ENCODE results near the gene AGBL4.

Gene AGBL4

DNA sequence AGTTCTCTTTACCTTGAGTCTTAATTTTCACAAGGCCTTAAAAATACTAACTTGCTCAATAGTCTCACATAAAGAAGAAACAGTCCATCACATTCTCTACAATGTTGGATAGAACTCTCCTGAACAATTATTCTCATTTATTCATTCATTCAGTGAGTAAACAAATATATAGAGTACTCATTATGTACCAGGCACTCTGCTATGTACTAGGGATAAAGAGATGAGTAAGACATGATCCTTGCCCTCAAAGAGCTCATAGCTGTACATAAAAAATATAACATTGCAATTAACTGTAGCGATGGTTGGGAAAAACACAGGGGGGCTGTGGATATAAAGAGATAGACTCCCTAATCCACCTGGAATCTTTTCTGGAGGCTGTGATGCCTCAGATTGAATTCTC, 660.1 kb downstream of the AGBL4 start:
- DNase-seq = no peak
- Histone ChIP-seq H3K9me3 (ENCODE audit: severe bottlenecking) (peaks cover 3% of the 10 kb centered on the region), H3K27ac (no peak overlapping the region), H3K36me3 (no peaks in the 10 kb centered on the region), H3K4me3 (ENCODE audit: low read depth, low read length) (no peak overlapping the region), H3K27me3 (ENCODE audit: insufficient read depth, low read depth, severe bottlenecking) (no peaks in the 10 kb centered on the region)
- TF ChIP-seq, protein P1, sequence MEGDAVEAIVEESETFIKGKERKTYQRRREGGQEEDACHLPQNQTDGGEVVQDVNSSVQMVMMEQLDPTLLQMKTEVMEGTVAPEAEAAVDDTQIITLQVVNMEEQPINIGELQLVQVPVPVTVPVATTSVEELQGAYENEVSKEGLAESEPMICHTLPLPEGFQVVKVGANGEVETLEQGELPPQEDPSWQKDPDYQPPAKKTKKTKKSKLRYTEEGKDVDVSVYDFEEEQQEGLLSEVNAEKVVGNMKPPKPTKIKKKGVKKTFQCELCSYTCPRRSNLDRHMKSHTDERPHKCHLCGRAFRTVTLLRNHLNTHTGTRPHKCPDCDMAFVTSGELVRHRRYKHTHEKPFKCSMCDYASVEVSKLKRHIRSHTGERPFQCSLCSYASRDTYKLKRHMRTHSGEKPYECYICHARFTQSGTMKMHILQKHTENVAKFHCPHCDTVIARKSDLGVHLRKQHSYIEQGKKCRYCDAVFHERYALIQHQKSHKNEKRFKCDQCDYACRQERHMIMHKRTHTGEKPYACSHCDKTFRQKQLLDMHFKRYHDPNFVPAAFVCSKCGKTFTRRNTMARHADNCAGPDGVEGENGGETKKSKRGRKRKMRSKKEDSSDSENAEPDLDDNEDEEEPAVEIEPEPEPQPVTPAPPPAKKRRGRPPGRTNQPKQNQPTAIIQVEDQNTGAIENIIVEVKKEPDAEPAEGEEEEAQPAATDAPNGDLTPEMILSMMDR (IDR thresholded peaks at IDR 0.05; ENCODE audit: low read depth, low read length) = no peak

DNA sequence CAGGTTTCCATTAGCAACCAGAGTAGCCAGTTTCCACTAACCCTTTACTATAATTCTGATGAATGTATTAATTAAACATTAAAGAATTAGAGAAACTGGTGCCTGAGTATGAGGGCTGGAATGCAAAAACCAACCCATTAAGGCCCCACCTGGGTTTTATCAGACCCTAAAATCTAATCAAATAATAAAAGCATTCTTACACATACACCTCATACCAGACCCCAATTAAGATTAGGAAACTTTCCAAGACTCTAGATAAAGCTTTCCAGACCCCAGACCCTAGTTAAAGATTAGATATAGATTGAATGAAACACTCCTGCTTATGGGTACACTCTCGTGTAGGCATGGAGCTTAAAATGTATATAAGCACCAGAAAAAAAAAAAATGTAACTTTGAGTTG, 665.7 kb downstream of the AGBL4 start:
- Histone ChIP-seq H3K36me3 (no peaks in the 10 kb centered on the region), H3K4me3 (ENCODE audit: low read depth, low read length) (no peak overlapping the region), H3K27ac (no peak overlapping the region), H3K27me3 (ENCODE audit: insufficient read depth, low read depth, severe bottlenecking) (no peaks in the 10 kb centered on the region), H3K9me3 (ENCODE audit: severe bottlenecking) (no peaks in the 10 kb centered on the region)
- TF ChIP-seq, protein P1 (IDR thresholded peaks at IDR 0.05; ENCODE audit: low read depth, low read length) = no peak
- DNase-seq = no peak

DNA sequence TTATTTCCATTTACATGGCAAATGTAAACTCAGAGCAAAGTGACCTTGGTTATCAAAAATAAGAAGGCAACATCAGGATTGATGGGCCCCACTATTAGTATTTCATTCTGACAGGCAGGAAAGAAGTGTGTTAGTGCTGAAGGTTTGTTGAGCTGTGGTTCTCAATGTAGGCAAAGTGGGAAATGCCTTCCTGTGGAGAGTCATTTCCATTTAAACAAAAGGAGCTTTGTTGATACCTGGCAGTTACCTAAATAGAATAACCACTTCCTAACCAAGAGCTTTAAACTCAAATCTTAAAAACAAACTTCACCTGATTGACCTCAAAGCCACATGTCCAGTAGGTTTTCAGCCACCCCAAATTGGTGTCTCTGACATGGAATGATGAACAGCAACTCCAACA, 667.2 kb downstream of the AGBL4 start:
- no peaks in the 10 kb centered on the region for H3K9me3 ChIP-seq (ENCODE audit: severe bottlenecking)
- H3K27ac ChIP-seq = no peak overlapping the region
- DNase-seq = no peak
- no peaks in the 10 kb centered on the region for H3K27me3 ChIP-seq (ENCODE audit: insufficient read depth, low read depth, severe bottlenecking)
- no peak overlapping the region for H3K4me3 ChIP-seq (ENCODE audit: low read depth, low read length)
- no peaks in the 10 kb centered on the region for H3K36me3 ChIP-seq
- TF ChIP-seq, protein P1 (IDR thresholded peaks at IDR 0.05; ENCODE audit: low read depth, low read length) = no peak

DNA sequence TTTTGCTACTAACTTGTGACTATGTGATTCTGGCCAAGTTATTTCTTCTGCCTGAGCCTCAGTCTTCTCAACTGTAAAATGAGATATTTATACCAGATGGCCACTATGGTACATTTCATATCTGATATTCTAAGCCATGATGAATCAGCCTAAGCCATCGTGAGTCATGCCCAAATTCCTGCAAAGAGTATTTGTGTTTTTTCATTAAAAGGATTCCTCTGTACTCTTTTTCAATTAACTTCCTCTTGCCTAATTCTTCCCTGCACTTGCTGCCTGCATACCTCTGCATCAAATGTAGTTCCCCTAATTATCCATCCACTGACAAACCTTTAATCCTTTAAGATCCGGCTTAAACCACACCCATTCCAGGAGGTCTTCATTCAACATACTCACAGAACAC, 672.0 kb downstream of the AGBL4 start:
- Histone ChIP-seq H3K4me3 (ENCODE audit: low read depth, low read length) (no peak overlapping the region), H3K27me3 (ENCODE audit: insufficient read depth, low read depth, severe bottlenecking) (no peaks in the 10 kb centered on the region), H3K36me3 (no peaks in the 10 kb centered on the region), H3K9me3 (ENCODE audit: severe bottlenecking) (no peaks in the 10 kb centered on the region), H3K27ac (no peak overlapping the region)
- TF ChIP-seq, protein P1 (IDR thresholded peaks at IDR 0.05; ENCODE audit: low read depth, low read length) = no peak
- DNase-seq = no peak

DNA sequence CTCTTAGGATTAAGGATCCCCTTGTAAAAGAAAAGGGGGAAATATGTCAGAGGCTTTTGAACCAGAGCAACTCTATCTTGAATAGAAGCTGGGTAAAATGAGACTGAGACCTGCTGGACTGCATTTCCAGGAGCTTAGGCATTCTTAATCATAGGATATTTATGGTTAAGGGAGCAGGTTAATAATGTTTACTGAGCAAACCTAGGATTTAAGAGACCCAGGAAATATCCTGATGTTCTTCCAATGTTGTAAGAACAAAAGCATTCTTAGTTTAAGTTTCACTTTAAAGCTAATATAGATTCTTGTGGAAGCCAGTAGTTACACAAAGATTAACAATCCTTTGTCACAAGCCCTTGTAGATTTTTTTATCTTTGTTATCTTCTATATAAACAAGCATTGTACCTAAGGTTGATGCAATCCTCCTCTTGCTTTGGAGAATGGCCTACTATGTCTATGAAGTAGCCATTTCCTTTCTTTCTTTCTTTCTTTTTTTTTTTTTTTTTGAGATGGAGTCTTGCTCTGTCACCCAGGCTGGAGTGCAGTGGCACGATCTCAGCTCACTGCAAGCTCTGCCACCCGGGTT, 676.9 kb downstream of the AGBL4 start:
- H3K36me3 ChIP-seq = no peaks in the 10 kb centered on the region; the same call in 1 of the 2 replicates
- H3K27ac ChIP-seq = no peak overlapping the region
- peaks cover 5% of the 10 kb centered on the region for H3K9me3 ChIP-seq (ENCODE audit: severe bottlenecking)
- DNase-seq = no peak
- no peaks in the 10 kb centered on the region for H3K27me3 ChIP-seq (ENCODE audit: insufficient read depth, low read depth, severe bottlenecking)
- TF ChIP-seq, protein P1 (IDR thresholded peaks at IDR 0.05; ENCODE audit: low read depth, low read length) = no peak
- no peak overlapping the region for H3K4me3 ChIP-seq (ENCODE audit: low read depth, low read length)

DNA sequence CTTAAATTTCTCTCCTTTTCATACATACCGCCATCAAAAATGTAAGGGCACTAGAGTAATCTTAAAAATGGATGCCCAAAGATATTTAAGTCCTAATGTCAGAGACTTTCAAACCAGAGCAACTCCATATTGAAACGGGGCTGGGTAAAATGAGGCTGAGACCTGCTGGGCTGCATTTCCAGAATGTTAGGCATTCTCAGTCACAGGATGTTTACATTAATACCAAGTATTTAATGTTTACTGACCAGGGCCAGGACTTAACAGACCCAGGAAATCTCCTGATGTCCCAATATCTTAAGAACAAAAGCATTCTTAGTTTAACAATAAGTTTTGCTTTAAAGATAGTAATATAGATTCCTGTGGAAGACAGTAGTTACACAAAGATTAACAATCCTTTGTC, 683.2 kb downstream of the AGBL4 start:
- H3K27ac ChIP-seq = no peak overlapping the region
- no peak overlapping the region for H3K4me3 ChIP-seq (ENCODE audit: low read depth, low read length)
- H3K36me3 ChIP-seq = no peaks in the 10 kb centered on the region; the same call in 1 of the 2 replicates
- H3K9me3 ChIP-seq (ENCODE audit: severe bottlenecking) = peaks cover 5% of the 10 kb centered on the region
- no peaks in the 10 kb centered on the region for H3K27me3 ChIP-seq (ENCODE audit: insufficient read depth, low read depth, severe bottlenecking)
- no peak for DNase-seq
- TF ChIP-seq, protein P1 (IDR thresholded peaks at IDR 0.05; ENCODE audit: low read depth, low read length) = no peak
